GM18498 (cell line): ENCODE measurements around the gene DUOXA1.

ENCODE experiments used
- ATAC-seq: cut with Tn5 transposase; IDR thresholded peaks from one replicate; pipeline ENCODE4 v1.9.1; 2021; ENCODE audit warnings: mild to moderate bottlenecking, moderate library complexity; ENCODE audit not compliant: unreplicated experiment

DUOXA1 gene, protein sequence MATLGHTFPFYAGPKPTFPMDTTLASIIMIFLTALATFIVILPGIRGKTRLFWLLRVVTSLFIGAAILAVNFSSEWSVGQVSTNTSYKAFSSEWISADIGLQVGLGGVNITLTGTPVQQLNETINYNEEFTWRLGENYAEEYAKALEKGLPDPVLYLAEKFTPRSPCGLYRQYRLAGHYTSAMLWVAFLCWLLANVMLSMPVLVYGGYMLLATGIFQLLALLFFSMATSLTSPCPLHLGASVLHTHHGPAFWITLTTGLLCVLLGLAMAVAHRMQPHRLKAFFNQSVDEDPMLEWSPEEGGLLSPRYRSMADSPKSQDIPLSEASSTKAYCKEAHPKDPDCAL

DNA sequence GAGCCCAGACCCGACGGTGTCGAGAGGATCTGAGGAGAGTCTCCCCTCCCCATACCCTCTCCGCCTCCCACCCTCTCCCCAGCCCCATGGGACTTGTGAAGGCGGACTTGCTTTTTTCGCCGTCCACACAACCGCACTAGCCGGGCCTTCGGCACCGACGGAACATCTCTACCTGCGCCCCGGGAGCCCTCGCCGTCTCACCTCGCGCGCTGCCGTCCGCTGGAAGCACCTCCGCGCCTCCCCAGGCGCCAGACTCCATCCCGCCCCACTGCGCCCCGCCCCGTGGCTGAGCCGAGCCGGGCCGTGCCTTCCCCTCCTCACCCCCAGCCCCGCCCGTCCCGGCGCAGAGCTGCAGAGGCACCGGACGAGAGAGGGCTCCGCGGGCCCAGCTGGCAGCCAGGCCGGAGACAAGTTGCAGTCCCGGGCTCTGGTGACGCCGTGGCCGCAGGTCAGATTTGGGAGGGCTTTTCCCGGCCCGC, at the start of gene DUOXA1, which contains the start of gene DUOX1:
DUOXA1 (minus strand) TSS at position 229 of the 479 bp plus-strand sequence. CDS start 6,865 bp downstream, outside the sequence.
DUOX1 (plus strand) TSS at position 344 of the 479 bp plus-strand sequence. CDS start 1,973 bp downstream, outside the sequence.
- no peak for ATAC-seq

DNA sequence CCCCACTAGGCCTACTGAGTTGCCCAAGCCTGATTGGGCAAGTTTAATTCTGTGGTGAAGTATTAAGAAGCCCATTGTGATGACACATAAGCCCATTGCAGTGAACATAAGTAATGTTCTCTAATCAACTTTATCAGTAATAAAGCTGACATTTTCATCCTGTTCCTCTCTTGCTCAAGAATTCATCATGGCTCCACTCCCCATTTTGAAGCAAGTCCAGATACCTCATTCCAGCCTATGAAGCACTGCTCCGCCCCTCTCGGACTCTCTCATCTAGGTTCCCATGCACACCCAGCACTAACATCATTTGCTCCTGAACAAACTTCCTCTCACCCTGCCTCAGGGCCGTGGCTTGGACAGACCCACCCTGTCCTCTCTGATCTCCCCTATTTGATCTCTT, 47.6 kb upstream of the DUOXA1 start:
- ATAC-seq = no peak

DNA sequence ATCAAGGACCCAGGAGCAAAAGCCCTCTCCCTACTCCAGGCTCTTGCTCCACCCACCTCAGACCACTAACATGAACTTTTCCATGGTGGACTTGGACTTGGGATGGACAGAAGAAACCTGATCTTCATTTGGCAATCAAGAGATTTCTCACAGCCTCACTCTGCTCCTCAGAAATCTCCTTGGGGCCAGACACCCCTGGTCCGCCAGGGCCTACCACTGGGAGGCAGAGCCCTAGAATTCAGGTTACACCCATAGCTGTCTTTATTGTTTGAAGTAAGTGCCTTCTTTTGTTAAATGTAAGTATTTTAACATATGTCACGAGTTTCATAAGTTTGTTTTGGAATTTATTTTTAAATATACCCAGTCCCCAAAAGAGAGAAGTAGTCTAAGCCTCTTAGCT, 44.9 kb upstream of the DUOXA1 start:
- no peak for ATAC-seq

DNA sequence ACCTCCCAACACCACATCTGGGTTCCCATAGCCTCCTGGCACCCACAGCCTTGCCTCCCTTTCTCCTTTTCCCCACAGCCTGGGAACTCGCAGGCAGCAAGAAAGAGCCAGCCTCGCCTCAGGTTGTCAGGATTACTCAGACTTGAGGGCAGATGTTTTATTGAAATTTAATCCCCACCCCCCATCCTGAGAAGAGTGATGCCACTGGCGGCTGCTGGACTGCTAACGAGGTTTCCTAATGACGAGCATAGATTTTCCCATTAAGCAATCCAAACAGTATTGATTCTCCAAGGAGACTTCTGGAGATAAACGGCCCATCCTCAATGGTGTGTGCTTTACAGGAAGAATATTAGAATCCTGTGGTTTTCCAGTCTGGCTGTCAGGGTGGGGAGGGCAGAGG, 44.4 kb upstream of the DUOXA1 start:
- ATAC-seq = no peak

DNA sequence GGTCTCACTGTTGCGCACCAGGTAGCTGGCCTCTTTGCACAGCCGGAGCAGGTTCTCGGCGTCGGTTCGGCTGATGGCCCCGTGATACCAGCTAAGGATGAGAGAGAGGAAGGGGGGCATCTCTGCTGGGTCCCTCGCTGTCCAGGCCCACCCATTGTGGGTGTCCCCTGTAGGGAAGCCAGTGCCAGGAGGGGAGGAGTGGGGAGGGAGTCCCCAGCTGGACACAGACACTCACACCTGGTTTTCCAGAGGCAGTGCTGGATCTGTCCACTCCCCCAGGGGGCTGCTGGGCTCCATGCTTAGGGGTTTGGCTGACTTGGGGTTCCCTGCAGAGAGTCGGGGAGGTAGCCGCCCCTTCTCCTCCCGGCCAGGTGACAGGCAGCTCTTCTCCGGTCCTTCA, 42.2 kb upstream of the DUOXA1 start:
- ATAC-seq = no peak

DNA sequence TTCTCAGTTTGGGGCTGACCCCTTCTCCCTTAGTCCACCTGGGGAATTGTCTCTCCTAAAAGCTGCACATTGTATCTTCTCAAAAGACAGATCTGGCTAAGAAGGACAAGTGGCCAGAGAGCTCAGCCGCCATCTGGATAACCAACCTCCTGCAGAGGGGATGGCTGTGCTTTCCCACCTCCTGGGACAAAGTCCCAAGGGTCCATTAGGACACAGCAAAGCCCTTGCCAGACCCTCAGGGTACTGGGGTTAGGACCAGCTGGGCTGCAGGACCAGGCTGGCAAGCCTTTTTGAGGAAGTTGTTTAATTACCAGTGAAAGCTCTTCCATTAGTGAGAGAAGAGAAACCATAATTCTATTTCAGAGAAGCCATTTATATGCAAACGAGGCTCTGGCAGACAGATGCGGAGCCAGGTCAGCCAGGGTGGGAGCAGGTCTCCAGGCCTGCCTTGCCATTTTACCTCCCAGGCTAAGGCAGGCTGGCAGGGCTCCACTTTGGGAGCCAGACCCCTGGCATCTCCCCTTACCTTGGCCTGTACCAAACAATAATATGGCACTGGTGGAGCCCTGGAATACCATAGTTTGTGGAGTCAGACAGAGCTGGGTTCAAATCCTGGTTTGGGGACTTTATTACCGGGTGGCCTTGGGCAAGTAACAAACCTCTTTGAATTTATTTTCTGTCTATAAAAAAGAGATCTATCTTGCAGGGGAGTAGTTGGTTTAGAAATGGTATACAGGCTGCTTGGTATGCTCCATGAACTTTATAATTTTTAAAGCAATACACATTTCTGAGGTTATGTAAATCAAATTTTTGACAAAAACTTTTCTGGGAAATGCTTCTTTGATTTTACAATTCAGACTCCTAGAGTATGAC, 40.2 kb upstream of the DUOXA1 start:
- no peak for ATAC-seq

DNA sequence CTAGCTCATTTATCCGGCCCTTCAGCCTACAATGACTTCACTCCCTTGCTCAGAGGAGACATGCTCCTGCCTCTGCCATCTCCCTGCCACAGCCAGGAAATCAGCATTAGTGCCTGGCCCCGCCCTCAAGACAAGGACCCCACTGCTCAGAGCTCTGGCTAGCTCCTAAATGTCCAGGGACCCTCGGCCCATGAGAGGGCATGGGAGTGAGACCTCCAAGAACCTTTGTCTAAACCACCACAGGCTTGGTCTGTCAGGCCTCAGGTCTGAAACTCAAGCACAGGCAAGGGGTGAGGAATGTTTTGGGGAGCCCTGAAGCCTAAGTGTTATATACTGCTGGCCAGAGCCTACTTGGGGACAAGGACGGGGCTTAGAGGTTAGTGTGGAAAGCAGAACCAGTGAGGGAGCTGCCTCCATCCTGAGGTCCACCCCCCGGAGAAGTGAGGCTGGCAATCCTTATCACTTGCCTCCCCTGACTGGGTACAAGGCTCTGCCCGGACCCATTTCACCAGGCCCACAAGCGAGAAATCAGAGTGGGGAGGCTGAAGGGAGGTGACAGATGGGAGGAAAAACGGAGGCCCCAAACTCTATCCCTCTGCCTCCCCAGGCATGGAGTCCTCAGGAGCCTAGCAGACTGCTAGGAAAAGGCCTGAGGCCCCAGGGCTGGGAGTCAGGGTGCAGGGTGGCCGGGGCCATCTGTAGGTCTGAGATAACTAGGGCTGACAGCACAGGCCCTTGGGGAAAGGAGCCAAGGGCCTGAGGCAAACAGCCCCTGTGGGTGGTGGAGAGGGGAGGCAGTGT, 39.3 kb upstream of the DUOXA1 start:
- no peak for ATAC-seq

DNA sequence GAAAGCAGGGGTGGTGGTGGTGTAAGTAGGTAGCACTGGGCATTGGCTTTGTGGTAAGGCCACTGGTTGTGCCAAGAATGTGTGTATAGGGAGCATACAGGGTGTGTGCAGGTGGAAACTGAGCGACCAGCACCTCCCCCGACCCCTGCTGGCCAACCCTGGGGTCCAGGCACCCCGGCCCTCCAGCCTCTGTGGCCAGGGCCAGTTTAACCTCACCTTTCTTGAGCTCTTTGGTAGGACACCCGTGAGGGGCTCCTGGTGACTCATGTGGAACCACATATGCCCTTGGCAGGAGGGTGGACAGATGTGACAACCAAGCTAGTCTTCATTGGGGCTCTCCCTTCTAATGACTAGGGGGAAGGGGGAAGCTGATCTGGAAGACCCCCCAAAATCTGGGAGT, 38.6 kb upstream of the DUOXA1 start:
- no peak for ATAC-seq

DNA sequence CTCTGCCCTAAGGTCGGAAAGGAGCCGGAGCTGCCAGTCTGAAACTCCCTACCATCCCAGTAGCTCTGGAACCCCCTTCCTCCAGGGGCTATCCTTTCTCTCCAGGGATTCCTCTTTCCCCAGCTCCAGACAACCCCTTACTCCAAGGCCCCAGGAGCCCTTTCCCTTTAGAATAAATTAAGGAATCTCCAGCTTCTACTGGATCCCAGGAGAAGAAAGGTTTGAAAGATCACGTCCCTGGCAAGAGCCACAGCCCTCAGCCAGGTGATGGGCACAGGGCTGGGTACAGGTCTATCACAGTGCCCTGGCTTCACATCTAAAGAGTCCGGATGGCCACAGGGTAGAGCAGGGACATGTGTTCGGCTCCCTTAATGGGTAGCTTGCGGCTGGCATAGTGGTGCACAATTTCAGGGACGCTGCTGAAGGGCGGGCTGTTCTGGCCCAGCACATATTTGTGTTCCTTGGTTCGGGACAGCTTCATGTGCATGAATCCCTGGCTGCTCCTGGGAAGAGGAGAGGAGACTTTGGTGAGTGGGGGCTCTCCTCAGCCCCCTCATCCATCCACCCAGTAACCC, 38.0 kb upstream of the DUOXA1 start:
- ATAC-seq = no peak

DNA sequence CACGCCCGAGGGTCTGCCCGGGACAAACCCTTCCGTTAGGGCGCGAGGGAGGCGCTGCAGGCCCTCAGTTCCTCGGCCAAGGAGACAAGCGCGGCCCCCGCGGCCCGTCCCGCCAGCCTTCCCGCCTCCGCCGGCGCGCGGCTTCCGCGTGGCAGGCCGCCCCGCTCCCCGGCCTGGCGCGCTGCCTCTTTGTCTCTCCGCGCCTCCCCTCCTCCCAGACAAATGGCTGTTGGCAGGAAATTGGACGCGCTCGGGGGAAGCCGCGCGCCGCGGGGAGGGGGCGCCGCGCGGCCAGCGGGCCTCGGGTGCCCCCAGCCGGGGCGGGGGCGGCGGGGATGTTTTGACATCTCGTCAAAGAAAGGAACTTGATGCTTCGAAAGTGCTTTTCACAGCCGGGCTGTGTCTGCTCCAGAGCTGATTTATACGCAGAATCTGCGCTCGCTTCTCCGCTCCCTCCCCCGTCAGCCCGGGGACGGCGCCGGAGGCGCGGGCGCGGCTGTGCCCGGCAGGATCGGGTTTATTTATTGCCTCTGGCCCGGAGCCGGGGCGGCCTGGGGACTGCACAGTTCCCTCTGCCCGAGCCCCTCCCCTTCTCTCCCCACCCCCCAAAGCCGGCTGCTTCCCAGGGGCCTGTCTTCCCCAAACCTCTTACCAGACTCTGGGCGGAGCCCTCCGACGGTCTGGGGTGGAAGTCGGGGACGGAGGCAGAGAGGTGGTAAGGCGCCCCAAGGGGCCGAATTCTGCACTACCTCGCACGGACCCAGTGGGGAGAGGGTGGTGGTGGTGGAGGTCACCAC, 37.4 kb upstream of the DUOXA1 start:
- peak; percentile 85 for ATAC-seq

DNA sequence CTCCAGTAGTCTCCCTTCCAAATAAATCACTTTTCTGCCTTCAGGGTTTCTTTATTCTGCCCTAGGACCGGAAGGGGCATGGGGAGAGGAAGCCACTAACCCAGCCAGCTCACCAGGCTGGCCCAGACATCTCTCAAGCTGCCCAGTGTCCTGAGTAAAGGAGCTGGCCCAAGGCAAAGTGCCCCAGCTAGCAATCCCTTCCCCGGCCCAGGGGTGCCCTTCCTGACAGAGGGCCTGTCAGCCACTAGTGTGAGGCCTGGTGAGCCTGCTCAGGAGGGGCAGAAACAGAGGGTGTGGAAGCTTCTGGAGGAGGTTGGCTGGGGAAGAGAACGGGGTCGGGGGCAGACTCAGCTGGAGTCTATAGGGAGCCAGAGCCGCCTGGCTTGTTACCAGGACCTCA, 35.9 kb upstream of the DUOXA1 start:
- ATAC-seq = no peak

DNA sequence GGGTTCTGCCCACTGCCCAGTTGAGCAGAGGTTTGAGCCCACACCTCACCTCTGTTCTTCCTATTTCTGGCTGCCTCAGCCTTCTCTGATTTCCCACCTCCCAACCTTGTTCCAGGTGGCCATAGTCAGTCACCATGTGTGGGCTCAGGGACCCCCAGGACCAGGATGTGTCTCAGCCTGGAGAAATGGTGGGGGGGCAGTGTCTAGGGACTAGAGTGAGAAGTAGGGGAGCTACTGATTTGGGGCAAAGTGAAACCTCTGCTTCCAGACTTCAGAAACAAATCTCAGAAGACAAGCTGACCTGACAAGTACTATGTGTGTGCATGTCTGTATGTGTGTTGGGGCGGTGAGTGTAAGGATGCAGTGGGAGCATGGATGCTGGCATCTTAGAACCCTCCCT, 35.2 kb upstream of the DUOXA1 start:
- no peak for ATAC-seq

DNA sequence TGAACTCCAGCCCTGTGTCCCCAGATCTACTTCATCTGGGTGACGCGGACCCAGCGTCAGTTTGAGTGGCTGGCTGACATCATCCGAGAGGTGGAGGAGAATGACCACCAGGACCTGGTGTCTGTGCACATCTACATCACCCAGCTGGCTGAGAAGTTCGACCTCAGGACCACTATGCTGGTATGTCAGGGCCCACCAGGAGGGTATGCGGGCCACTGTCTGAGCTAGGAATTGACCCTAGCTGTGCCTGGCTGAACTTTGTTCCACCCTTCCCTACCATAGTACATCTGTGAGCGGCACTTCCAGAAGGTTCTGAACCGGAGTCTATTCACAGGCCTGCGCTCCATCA, 33.8 kb upstream of the DUOXA1 start:
- no peak for ATAC-seq

DNA sequence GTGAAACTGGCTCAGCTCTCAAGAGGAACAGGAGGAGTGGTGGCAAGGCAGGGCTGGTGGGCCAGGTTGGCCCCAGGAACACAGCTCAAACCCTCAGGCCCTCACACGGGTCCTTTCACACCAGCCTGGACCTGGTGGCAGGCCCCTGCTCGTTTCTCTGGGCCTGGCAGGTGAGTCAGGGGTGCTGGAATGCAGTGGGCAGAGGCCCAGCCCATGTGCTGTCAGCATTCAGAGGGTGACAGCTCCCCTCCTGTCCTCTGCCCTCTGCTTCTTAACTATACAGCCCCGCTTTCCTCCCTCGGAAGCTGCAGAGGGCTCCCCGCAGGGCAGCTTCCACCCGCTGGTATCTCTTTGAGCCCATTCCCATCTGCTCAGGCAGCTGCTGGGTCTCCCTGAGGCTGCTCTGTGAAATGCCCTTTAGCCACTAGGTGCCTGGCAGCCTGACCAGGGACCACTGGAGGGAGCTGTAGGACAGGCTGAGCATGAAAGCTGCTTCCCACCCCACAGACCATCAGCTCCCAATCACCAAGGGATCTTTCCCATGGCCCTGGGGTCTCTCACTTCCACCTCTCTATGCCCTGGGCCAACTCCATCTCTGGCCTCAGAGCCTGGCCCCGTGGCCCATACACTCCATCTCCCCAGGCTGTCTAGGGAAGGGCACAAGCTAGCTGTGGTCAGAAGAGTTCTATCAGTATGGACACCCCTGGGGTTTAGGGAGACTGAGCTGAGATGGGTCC, 33.3 kb upstream of the DUOXA1 start:
- peak; percentile 48 for ATAC-seq

DNA sequence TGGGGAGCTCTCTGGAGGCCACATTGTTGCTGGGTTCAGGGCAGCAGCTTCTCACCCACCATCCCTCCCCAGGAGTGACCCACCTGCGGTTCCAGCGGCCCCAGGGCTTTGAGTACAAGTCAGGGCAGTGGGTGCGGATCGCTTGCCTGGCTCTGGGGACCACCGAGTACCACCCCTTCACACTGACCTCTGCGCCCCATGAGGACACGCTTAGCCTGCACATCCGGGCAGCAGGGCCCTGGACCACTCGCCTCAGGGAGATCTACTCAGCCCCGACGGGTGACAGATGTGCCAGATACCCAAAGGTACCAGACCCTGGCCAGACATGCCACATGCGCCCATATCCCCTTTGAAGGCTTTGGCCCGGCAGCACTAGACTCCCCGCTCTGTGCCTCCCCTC, 32.0 kb upstream of the DUOXA1 start:
- ATAC-seq = no peak

DNA sequence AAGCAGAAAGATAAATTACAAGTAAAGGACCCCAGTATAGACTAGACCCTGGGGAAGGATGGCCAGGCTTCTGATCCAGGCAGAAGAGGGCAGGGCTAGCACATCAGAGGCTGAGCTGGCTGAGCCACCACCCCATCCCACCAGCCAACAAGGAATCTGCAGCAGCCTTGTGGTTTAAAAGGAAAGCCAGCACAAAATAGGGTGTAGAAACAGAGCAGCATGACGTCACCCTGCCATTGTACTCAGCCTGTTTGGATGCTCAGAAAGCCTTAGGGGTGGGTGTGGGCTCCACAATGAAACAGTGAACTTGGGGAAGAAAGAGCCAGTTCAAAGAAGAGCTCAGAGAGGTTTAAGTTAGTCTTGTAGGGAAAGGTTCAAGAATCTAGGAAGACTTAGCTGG, 28.3 kb upstream of the DUOXA1 start:
- ATAC-seq = no peak

DNA sequence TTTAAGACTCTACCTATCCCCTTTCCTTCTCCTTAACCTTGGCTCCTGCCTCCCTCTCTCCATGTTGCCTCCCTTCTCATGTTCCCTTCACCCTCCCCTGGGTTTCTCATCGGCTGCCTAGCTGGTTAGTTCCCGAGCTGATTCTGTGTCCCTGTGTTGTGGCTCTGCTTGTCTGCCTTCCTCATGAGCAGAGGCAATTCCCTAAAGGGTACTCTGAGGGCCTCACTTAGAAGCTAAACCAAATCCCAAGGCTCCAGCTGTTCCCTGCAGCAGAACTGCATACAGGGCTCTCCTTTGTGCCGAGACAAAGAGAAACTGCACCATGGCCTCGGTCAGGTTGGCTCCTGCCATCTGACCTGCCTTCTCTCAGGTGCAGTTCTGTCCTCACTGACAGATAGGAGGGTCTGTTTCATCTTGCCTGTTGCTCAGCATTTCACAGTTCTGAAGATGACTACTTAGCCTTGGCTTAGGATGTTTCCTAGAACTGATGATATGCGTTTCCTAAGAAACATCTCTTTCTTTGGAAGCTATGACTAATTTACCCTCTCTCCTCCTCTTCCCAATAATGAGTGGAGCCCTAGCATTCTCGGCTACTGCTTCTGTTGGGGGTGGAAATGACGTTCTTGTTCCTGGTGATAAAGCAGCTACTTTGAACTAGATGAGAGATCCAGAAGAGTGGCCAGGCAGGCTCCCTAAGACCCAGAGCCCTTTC, 27.2 kb upstream of the DUOXA1 start:
- no peak for ATAC-seq

DNA sequence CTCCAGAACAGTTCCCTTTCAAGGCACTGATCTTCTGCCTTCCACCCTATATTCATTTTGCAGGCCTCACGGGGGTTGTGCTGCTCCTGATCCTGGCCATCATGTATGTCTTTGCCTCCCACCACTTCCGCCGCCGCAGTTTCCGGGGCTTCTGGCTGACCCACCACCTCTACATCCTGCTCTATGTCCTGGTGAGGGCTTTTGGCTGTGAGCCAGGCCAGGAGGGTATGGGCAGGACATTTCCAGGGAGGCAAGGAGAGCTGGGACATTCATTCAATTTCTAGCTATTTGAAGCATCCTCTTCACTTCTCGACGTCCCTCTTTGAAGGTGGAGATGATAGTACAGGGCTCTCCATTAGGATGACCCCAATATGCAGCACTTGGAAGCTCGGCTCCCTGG, 26.1 kb upstream of the DUOXA1 start:
- no peak for ATAC-seq
